ENCODE data around the gene PRKAG3. TPM values are rescaled to one million over a fixed set of nuclear protein-coding genes. Genes with fewer than 3 reads are reported as not detected.

PRKAG3 gene
- total RNA-seq, 1 donor from 2014 or later, result not detected

GRCh38 chr2:218821605-218822211, 9.9 kb downstream of the PRKAG3 start:
- Mint-ChIP-seq H3K9me3 (no peaks in the 10 kb centered on the region), H3K4me1 (no peaks in the 10 kb centered on the region), H3K27ac (ENCODE audit: unreplicated experiment) (no peak overlapping the region), H3K27me3 (ENCODE audit: low read depth) (peaks cover 6% of the 10 kb centered on the region), H3K4me3 (no peak overlapping the region), H3K36me3 (ENCODE audit: low read depth) (peaks cover 2% of the 10 kb centered on the region)
- TF ChIP-seq, protein P1, sequence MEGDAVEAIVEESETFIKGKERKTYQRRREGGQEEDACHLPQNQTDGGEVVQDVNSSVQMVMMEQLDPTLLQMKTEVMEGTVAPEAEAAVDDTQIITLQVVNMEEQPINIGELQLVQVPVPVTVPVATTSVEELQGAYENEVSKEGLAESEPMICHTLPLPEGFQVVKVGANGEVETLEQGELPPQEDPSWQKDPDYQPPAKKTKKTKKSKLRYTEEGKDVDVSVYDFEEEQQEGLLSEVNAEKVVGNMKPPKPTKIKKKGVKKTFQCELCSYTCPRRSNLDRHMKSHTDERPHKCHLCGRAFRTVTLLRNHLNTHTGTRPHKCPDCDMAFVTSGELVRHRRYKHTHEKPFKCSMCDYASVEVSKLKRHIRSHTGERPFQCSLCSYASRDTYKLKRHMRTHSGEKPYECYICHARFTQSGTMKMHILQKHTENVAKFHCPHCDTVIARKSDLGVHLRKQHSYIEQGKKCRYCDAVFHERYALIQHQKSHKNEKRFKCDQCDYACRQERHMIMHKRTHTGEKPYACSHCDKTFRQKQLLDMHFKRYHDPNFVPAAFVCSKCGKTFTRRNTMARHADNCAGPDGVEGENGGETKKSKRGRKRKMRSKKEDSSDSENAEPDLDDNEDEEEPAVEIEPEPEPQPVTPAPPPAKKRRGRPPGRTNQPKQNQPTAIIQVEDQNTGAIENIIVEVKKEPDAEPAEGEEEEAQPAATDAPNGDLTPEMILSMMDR (conservative IDR thresholded peaks at IDR 0.05), result no peak
- no peak for DNase-seq (ENCODE audit: low read depth, low spot score)

DNA sequence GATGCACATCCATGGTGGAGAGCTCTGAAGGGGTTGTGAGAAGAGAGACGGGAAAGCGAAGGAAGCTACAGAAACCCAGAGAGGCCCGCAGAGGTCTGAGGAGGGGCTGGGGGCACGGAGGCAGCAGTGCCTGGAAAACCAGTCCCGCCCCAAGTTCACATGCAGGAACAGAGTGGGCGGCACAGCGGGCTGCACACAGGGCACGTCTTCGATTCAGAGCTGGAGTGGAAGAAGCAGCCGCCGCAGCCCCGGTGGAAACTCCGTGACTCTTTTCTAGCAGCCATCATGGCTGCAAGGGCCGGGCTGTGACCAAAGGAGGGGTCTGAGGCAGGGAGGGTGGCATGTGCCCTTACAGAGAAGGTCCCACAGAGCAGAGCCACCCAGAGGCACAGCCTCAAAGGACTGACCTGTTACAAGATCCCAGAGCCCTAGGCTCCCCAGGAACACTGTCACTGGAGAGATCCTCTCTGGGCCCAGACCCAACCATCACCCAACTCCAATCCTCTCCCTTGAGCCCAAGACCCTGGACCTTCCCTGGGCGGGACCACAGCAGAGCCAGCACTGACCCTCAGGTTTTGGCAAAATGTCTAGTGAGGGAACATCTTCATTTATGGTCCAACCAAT, 10.7 kb downstream of the PRKAG3 start:
- TF ChIP-seq, protein P1 (conservative IDR thresholded peaks at IDR 0.05), result no peak
- no peaks in the 10 kb centered on the region for H3K4me1 Mint-ChIP-seq
- peaks cover 2% of the 10 kb centered on the region for H3K36me3 Mint-ChIP-seq (ENCODE audit: low read depth)
- no peak for DNase-seq (ENCODE audit: low read depth, low spot score)
- no peaks in the 10 kb centered on the region for H3K9me3 Mint-ChIP-seq
- peaks cover 6% of the 10 kb centered on the region for H3K27me3 Mint-ChIP-seq (ENCODE audit: low read depth)
- H3K27ac Mint-ChIP-seq (ENCODE audit: unreplicated experiment), result no peak overlapping the region
- H3K4me3 Mint-ChIP-seq, result no peak overlapping the region

- TF ChIP-seq, protein P1 (conservative IDR thresholded peaks at IDR 0.05), result no peak
- Mint-ChIP-seq H3K9me3 (no peaks in the 10 kb centered on the region), H3K4me3 (no peak overlapping the region), H3K27me3 (ENCODE audit: low read depth) (peaks cover 6% of the 10 kb centered on the region), H3K36me3 (ENCODE audit: low read depth) (peaks cover 2% of the 10 kb centered on the region), H3K4me1 (no peaks in the 10 kb centered on the region), H3K27ac (ENCODE audit: unreplicated experiment) (no peak overlapping the region)
- DNase-seq (ENCODE audit: low read depth, low spot score), result no peak
These were observed 12.5 kb downstream of the PRKAG3 start for GRCh38 chr2:218819093-218819492.

GRCh38 chr2:218816561-218817011, 15.0 kb downstream of the PRKAG3 start:
- Mint-ChIP-seq H3K36me3 (ENCODE audit: low read depth) (peaks cover 2% of the 10 kb centered on the region), H3K27me3 (ENCODE audit: low read depth) (peaks cover 2% of the 10 kb centered on the region), H3K4me1 (no peaks in the 10 kb centered on the region), H3K4me3 (no peak overlapping the region), H3K9me3 (no peaks in the 10 kb centered on the region), H3K27ac (ENCODE audit: unreplicated experiment) (no peak overlapping the region)
- TF ChIP-seq, protein P1 (conservative IDR thresholded peaks at IDR 0.05), result no peak
- no peak for DNase-seq (ENCODE audit: low read depth, low spot score)

DNA sequence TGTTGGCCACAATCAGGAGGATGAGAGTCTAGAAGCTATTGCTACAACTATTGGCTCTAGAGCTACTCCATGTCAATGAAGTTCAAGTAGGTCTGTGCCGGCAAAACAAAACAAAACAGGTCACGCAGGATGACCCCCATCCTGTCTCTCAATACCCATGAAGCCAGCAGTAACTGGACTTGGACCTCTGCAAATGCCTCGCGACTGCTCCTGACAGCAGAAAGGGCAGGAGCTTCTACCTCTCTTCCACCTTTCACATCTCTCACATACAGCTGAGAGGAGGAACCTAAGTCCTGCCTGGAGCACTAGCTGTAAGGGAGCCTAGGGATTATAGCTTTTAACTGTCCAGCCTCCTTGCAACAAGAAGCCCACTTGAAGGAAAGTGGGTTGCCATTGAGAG, 16.0 kb downstream of the PRKAG3 start:
- Mint-ChIP-seq H3K27me3 (ENCODE audit: low read depth) (no peaks in the 10 kb centered on the region), H3K4me3 (no peak overlapping the region), H3K4me1 (no peaks in the 10 kb centered on the region), H3K36me3 (ENCODE audit: low read depth) (peaks cover 2% of the 10 kb centered on the region), H3K27ac (ENCODE audit: unreplicated experiment) (no peak overlapping the region), H3K9me3 (no peaks in the 10 kb centered on the region)
- DNase-seq (ENCODE audit: low read depth, low spot score), result no peak
- TF ChIP-seq, protein P1 (conservative IDR thresholded peaks at IDR 0.05), result no peak

Data from neural crest cell (in vitro differentiated cells).